ENCODE data around the gene ADGRV1. TPM values are rescaled to one million over a fixed set of nuclear protein-coding genes. Genes with fewer than 3 reads are reported as not detected.

Gene ADGRV1
- total RNA-seq, 1 donor from 2014 or later = 0.13 TPM

DNA sequence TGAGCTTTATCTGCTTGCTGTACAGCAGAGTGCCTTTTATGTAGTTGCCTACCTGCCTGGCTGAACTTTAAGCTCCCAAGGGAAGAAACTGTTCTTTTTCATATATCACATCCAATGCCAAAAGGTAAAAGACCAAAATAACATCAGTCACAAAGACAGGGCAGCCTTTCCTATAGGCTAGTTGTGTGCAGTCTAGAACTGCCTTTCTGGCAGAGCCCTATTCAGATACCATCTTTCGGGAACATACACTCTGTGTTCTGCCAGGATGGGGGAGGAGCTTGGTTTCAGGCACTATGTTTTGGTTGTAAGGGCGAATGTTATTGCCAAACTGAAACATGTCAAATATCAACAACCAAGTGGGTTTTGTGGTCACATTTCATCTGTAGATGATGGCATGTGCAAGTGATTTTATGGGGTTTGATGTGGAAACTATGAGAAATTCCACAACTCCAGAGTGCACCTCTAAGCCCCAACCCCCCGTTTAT, 314.5 kb downstream of the ADGRV1 start:
- CTCF ChIA-PET = interaction anchor here (1.3 kb wide), 1 partner anchor 21 kb away, joined by 3 read pairs; no protein-coding TSS in a partner anchor
- Mint-ChIP-seq H3K27me3 (peaks cover 5% of the 10 kb centered on the region), H3K4me3 (no peak overlapping the region), H3K4me1 (no peaks in the 10 kb centered on the region), H3K27ac (no peak overlapping the region), H3K36me3 (ENCODE audit: low read depth) (no peaks in the 10 kb centered on the region), H3K9me3 (no peaks in the 10 kb centered on the region)
- DNase-seq (no peak), ATAC-seq (ENCODE audit: low read depth) (no peak)
- intact Hi-C loops (cut with micrococcal nuclease) = no loop called here
- POLR2A ChIA-PET = no interaction called here
- TF ChIP-seq, protein P1, sequence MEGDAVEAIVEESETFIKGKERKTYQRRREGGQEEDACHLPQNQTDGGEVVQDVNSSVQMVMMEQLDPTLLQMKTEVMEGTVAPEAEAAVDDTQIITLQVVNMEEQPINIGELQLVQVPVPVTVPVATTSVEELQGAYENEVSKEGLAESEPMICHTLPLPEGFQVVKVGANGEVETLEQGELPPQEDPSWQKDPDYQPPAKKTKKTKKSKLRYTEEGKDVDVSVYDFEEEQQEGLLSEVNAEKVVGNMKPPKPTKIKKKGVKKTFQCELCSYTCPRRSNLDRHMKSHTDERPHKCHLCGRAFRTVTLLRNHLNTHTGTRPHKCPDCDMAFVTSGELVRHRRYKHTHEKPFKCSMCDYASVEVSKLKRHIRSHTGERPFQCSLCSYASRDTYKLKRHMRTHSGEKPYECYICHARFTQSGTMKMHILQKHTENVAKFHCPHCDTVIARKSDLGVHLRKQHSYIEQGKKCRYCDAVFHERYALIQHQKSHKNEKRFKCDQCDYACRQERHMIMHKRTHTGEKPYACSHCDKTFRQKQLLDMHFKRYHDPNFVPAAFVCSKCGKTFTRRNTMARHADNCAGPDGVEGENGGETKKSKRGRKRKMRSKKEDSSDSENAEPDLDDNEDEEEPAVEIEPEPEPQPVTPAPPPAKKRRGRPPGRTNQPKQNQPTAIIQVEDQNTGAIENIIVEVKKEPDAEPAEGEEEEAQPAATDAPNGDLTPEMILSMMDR (IDR thresholded peaks at IDR 0.05) = no peak

DNA sequence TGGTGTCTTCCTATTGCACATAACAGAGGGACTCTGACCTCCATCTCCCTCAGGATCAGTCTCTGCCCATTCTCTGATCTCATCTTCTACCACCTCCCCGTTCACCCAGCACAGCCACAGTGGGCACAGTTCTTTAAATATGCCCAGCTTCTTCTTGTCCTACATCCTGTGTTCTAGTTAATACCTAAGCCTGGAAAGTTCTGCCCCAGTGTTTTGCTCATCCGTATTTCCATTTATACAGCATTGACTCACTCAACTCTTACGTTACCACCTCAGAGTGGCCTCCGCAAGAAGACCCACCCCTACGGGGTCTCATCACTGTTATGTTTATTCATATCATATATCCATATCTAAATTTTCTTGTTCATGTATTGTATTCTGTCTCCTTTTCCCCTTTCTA, 315.5 kb downstream of the ADGRV1 start:
- H3K36me3 Mint-ChIP-seq (ENCODE audit: low read depth) = no peaks in the 10 kb centered on the region
- no peaks in the 10 kb centered on the region for H3K9me3 Mint-ChIP-seq
- intact Hi-C loops (cut with micrococcal nuclease) = no loop called here
- no peak for DNase-seq
- peaks cover 8% of the 10 kb centered on the region for H3K27me3 Mint-ChIP-seq
- no peak overlapping the region for H3K4me3 Mint-ChIP-seq
- H3K27ac Mint-ChIP-seq = no peak overlapping the region
- ATAC-seq (ENCODE audit: low read depth) = no peak
- ChIA-PET CTCF (no interaction called here), POLR2A (no interaction called here)
- TF ChIP-seq, protein P1 (IDR thresholded peaks at IDR 0.05) = no peak
- no peaks in the 10 kb centered on the region for H3K4me1 Mint-ChIP-seq

DNA sequence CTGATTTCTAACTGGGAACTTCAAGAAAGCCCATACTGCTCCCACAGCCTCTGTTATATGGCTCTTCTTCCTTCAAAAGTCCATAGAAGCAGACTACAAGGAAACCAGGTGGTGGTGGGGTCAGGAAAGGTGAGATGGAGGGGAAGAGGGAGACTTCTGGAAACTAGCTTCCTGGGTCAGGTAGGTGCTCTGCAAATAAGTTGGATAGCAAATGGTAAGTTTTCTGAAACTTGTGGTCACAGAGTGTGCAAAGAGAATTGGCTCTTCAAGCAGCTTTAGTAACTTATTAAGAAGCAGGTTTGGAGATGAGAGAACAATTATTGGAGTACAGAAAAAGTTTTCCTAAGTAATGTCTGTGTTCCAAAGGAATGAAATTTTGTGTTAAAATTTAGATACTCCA, 316.9 kb downstream of the ADGRV1 start:
- no peak for DNase-seq
- TF ChIP-seq, protein P1 (IDR thresholded peaks at IDR 0.05) = no peak
- Mint-ChIP-seq H3K4me1 (no peaks in the 10 kb centered on the region), H3K4me3 (no peak overlapping the region), H3K9me3 (no peaks in the 10 kb centered on the region), H3K27ac (no peak overlapping the region), H3K27me3 (peaks cover 9% of the 10 kb centered on the region), H3K36me3 (ENCODE audit: low read depth) (no peaks in the 10 kb centered on the region)
- intact Hi-C loops (cut with micrococcal nuclease) = no loop called here
- CTCF ChIA-PET = no interaction called here
- POLR2A ChIA-PET = interaction anchor here (0.6 kb wide), 1 partner anchor 505 kb away, joined by 3 read pairs; no protein-coding TSS in a partner anchor
- no peak for ATAC-seq (ENCODE audit: low read depth)

DNA sequence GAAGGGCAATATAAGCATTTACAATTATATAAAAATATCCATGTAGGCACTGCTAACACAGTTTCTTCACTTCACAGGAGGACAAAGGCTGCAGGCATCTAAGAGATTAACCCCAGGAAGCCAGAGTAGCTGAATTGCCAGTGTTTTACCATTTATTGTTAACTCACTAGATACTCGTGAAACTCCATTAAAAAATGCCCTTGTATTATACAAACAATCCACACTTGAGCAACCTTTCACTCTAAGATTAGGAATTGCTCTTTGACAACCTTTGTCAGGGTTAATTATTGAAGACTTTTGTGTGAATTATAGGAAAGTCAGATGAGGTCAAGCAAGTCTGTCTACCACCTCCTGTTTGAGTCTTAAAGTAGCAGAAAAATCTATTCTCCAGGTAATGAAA, 317.8 kb downstream of the ADGRV1 start:
- Mint-ChIP-seq H3K36me3 (ENCODE audit: low read depth) (no peaks in the 10 kb centered on the region), H3K4me1 (no peaks in the 10 kb centered on the region), H3K27ac (no peak overlapping the region), H3K27me3 (peaks cover 16% of the 10 kb centered on the region), H3K9me3 (no peaks in the 10 kb centered on the region), H3K4me3 (no peak overlapping the region)
- intact Hi-C loops (cut with micrococcal nuclease) = no loop called here
- ChIA-PET CTCF (no interaction called here), POLR2A (no interaction called here)
- DNase-seq (no peak), ATAC-seq (ENCODE audit: low read depth) (no peak)
- TF ChIP-seq, protein P1 (IDR thresholded peaks at IDR 0.05) = no peak

DNA sequence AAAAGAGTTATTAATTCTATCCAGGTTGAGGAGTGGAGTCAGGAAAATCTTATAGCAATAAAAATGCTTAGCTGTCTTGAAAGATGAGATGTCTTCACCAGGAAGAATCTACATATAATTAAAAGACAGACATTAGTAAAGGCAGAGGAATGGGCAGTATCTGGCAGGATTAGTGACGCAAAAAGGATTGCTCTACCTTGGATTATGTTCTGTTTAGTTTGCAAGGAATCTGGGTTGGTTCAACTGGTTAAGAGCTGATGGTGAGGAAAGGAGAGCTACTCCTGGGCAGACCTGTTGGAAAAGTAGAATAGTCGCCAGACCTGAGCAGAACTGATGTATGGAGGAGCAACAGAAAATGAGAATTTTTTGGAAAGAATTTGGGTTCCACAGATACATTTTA, 318.5 kb downstream of the ADGRV1 start:
- intact Hi-C loops (cut with micrococcal nuclease) = no loop called here
- peaks cover 20% of the 10 kb centered on the region for H3K27me3 Mint-ChIP-seq
- H3K36me3 Mint-ChIP-seq (ENCODE audit: low read depth) = no peaks in the 10 kb centered on the region
- POLR2A ChIA-PET = no interaction called here
- CTCF ChIA-PET = no interaction called here
- TF ChIP-seq, protein P1 (IDR thresholded peaks at IDR 0.05) = no peak
- ATAC-seq (ENCODE audit: low read depth) = no peak
- no peaks in the 10 kb centered on the region for H3K9me3 Mint-ChIP-seq
- no peaks in the 10 kb centered on the region for H3K4me1 Mint-ChIP-seq
- H3K27ac Mint-ChIP-seq = no peak overlapping the region
- no peak overlapping the region for H3K4me3 Mint-ChIP-seq
- DNase-seq = no peak

Data from activated B cell treated with CpG ODN at 0.5 μM for 24 hours (primary cell).